Right lobe of liver (tissue), 6 donors: ENCODE data around the gene INMT. TPM values are rescaled to one million over a fixed set of nuclear protein-coding genes. Genes with fewer than 3 reads are reported as not detected.

Source experiments
- ATAC-seq, 4 donors: fragments of 200-7000 bp; cut with Tn5 transposase; one replicate each; pipeline ENCODE4 v1.9.1; 2020; ENCODE audit warnings: mild to moderate bottlenecking in 4 of 4, moderate library complexity in 4 of 4
- DNase-seq, 3 donors: peaks; one replicate each; pipeline ENCODE4 v3.0.0-alpha.2; 2020
- H3K27ac ChIP-seq, 3 donors: fragments of 200-600 bp; one replicate each; pipeline ENCODE4 v1.8.0; 2022
- H3K27me3 ChIP-seq, 2 donors: fragments of 200-600 bp; one replicate each; pipeline ENCODE4 v1.8.0; 2022
- H3K36me3 ChIP-seq, 4 donors: fragments of 200-600 bp; sonication (generic) in 1 of 4; one replicate each; pipeline versions ENCODE4 v1.5.1 to v1.8.0; 2017 to 2022; ENCODE audit warnings: control low read depth in 1 of 4
- H3K4me1 ChIP-seq, 4 donors: fragments of 200-600 bp; sonication (generic) in 1 of 4; one replicate each; pipeline versions ENCODE4 v1.5.1 to v1.8.0; 2017 to 2022; ENCODE audit warnings: control low read depth in 1 of 4
- H3K4me3 ChIP-seq, 3 donors: fragments of 200-600 bp; one replicate each; pipeline ENCODE4 v1.8.0; 2022
- H3K9me3 ChIP-seq, 4 donors: fragments of 200-600 bp; sonication (generic) in 1 of 4; one replicate each; pipeline versions ENCODE4 v1.5.1 to v1.8.0; 2017 to 2022; ENCODE audit warnings: control low read depth in 1 of 4
- POLR2A ChIP-seq: fragments of 450-650 bp; IDR thresholded peaks from one replicate; pipeline ENCODE4 v1.6.1; 2017; ENCODE audit warnings: antibody characterized with exemption, mild to moderate bottlenecking
- WGBS: methylation state at CpG from one replicate; pipeline ENCODE4 v1.1.6; 2018; ENCODE audit warnings: low coverage, low lambda C conversion rate; ENCODE audit not compliant: insufficient coverage; ENCODE audit errors: missing lambda C conversion rate; 5-methylcytosine and 5-hydroxymethylcytosine counted together
- intact Hi-C, 2 donors: fragments of 100-400 bp; cut with DNase I; formaldehyde crosslinking; loops; one replicate each; pipeline versions ENCODE4 v1.11.2 to v1.14.1; 2022
- total RNA-seq, 6 experiments: library from RNA; depleted of rRNA in 2 of 6; stranded (reverse); fragments of >200 nt in 2 of 6; fragmentation: NEBNext Ultra II Directional in 3 of 6; extraction: Animal tissue kit (Norgen Biotek cat#: 25700) in 3 of 6; gene quantifications; one replicate each; pipeline versions ENCODE4 v1.1.0 to v1.2.4, GENCODE V29; 2016 to 2023
- TF ChIP-seq, protein P1 (sequence below), 4 donors: fragments of 200-600 bp in 3 of 4; fragments of 450-650 bp in 1 of 4; IDR thresholded peaks; one replicate each; pipeline versions ENCODE4 v1.5.1 to v1.8.0; 2016 to 2022; ENCODE audit warnings: antibody characterized with exemption in 4 of 4, mild to moderate bottlenecking in 2 of 4
- donor health status: DM: no; HTN: yes; CAD: no.
- donor health status: DM: no; HTN: no; CAD: no.
- donor health status: DM: no; HTN: no; CAD: no.
- donor health status: DM: no; HTN: yes; CAD: no.
- donor health status: DM: no; HTN: yes; CAD: no.

The INMT gene
- total RNA-seq, 6 experiments from 2014 or later, result 14.7 to 58.9 (median 35.5) TPM

DNA sequence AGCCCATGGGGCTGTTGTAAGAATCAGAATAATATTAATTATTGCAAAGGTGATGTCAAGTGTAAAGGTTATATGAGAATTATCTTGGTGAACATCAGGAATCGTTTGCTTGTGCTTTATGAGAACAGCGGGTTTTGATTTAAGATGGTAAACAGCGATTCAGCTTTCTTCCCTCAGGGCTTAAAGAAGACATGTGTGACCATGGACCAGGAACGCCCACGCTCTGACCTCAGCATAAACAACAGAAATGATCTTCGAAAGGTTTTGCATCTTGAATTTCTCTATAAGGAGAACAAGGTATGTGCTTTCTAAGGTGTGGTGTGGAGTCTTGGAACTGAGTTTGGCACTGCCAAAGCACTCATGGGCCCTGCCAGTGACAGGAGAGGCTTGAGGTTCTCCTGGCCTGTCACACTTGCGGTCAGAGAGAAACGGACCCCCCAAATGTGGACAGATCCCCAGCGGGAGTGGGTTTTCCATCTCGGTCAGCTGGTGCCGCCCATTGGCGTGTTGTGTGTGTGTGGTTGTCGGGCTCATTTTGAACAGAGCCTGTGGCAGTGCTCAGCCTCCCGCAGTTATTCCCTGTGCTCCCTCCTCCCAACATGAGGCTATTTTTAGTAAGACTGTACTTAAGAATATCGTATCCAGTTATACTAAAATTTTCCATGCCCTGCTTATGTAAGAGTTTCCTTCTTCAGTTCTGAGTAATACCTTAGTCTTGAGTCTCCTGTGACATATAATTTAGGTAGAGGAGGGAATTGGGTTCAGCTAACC lies 26.5 kb downstream of the INMT start:
- Histone ChIP-seq H3K9me3 (no peaks in the 10 kb centered on the region), H3K4me3 (no peak overlapping the region), H3K27ac (no peak overlapping the region), H3K4me1 (no peaks in the 10 kb centered on the region), H3K36me3 (no peaks in the 10 kb centered on the region), H3K27me3 (no peaks in the 10 kb centered on the region)
- intact Hi-C loops, result no loop called here
- DNase-seq (no peak), ATAC-seq (no peak)
- no peak for TF ChIP-seq POLR2A
- TF ChIP-seq, protein P1, sequence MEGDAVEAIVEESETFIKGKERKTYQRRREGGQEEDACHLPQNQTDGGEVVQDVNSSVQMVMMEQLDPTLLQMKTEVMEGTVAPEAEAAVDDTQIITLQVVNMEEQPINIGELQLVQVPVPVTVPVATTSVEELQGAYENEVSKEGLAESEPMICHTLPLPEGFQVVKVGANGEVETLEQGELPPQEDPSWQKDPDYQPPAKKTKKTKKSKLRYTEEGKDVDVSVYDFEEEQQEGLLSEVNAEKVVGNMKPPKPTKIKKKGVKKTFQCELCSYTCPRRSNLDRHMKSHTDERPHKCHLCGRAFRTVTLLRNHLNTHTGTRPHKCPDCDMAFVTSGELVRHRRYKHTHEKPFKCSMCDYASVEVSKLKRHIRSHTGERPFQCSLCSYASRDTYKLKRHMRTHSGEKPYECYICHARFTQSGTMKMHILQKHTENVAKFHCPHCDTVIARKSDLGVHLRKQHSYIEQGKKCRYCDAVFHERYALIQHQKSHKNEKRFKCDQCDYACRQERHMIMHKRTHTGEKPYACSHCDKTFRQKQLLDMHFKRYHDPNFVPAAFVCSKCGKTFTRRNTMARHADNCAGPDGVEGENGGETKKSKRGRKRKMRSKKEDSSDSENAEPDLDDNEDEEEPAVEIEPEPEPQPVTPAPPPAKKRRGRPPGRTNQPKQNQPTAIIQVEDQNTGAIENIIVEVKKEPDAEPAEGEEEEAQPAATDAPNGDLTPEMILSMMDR (IDR thresholded peaks at IDR 0.05), result no peak
- WGBS, result 92% methylated on average over 8 of the region's 15 CpGs

GRCh38 chr7:30779574-30779973 lies 27.6 kb downstream of the INMT start:
- 71% methylated on average over 4 of the region's 5 CpGs for WGBS
- no peak for ATAC-seq

GRCh38 chr7:30780941-30781340 lies 29.0 kb downstream of the INMT start:
- DNase-seq, result no peak
- intact Hi-C loops, result no loop called here
- H3K27ac ChIP-seq, result no peak overlapping the region
- H3K27me3 ChIP-seq, result no peaks in the 10 kb centered on the region
- no peak for TF ChIP-seq POLR2A
- TF ChIP-seq, protein P1 (IDR thresholded peaks at IDR 0.05), result no peak
- H3K4me3 ChIP-seq, result no peak overlapping the region
- WGBS, result 100% methylated on average over 2 of the region's 4 CpGs
- no peaks in the 10 kb centered on the region for H3K9me3 ChIP-seq
- ATAC-seq, result no peak
- no peaks in the 10 kb centered on the region for H3K36me3 ChIP-seq
- H3K4me1 ChIP-seq, result no peaks in the 10 kb centered on the region

More at GRCh38 chr7:30779574-30779973, 27.6 kb downstream of the INMT start:
- intact Hi-C loops, result no loop called here
- H3K27ac ChIP-seq, result no peak overlapping the region
- no peak for TF ChIP-seq POLR2A
- TF ChIP-seq, protein P1 (IDR thresholded peaks at IDR 0.05), result no peak
- H3K9me3 ChIP-seq, result no peaks in the 10 kb centered on the region
- no peaks in the 10 kb centered on the region for H3K4me1 ChIP-seq
- no peak for DNase-seq
- H3K4me3 ChIP-seq, result no peak overlapping the region
- no peaks in the 10 kb centered on the region for H3K27me3 ChIP-seq
- H3K36me3 ChIP-seq, result no peaks in the 10 kb centered on the region

GRCh38 chr7:30782690-30783089 lies 30.8 kb downstream of the INMT start:
- Histone ChIP-seq H3K36me3 (peaks cover 0 to 2% (median 0%) of the 10 kb centered on the region in 4 donors), H3K4me1 (no peaks in the 10 kb centered on the region), H3K27ac (no peak overlapping the region), H3K27me3 (no peaks in the 10 kb centered on the region), H3K9me3 (no peaks in the 10 kb centered on the region), H3K4me3 (no peak overlapping the region)
- DNase-seq (no peak), ATAC-seq (no peak)
- TF ChIP-seq, protein P1 (IDR thresholded peaks at IDR 0.05), result no peak
- TF ChIP-seq POLR2A, result no peak
- intact Hi-C loops, result no loop called here
